Kidney (tissue), 14 donors: ENCODE data around the gene MSLN. TPM values are rescaled to one million over a fixed set of nuclear protein-coding genes. Genes with fewer than 3 reads are reported as not detected.

Source experiments
- DNase-seq, 5 donors: peaks; one replicate each; pipeline ENCODE4 v3.0.0-alpha.2; 2013 to 2020
- FAIRE-seq: peaks from 2 replicates; lab custom pipeline; 2012; peaks lifted over from hg19 to GRCh38; lab: Jason Lieb, UNC
- H3K27ac ChIP-seq, 2 donors: one replicate each; pipeline ENCODE4 v1.7.0; 2013; ENCODE audit warnings: low read depth in 2 of 2, low read length in 2 of 2, inconsistent platforms in 1 of 2
- H3K27me3 ChIP-seq: one replicate; pipeline ENCODE4 v1.7.1; 2013; ENCODE audit warnings: low read length, inconsistent platforms; ENCODE audit not compliant: control insufficient read depth, insufficient read depth
- H3K36me3 ChIP-seq, 3 donors: one replicate each; pipeline versions ENCODE4 v1.7.0 to v1.7.1; 2013; ENCODE audit warnings: low read length in 3 of 3, control low read depth in 1 of 3, inconsistent platforms in 1 of 3; ENCODE audit not compliant: insufficient read depth in 3 of 3, control insufficient read depth in 2 of 3
- H3K4me1 ChIP-seq, 3 donors: one replicate each; pipeline versions ENCODE4 v1.7.0 to v1.7.1; 2013; ENCODE audit warnings: low read length in 3 of 3, inconsistent platforms in 1 of 3, low read depth in 1 of 3; ENCODE audit not compliant: control insufficient read depth in 2 of 3, insufficient read depth in 2 of 3
- H3K4me3 ChIP-seq, 3 donors: one replicate each; pipeline versions ENCODE4 v1.7.0 to v1.8.1; 2013; ENCODE audit warnings: low read length in 3 of 3, control low read depth in 1 of 3, inconsistent platforms in 1 of 3
- H3K9ac ChIP-seq, 3 donors: one replicate each; pipeline versions ENCODE4 v1.7.0 to v1.7.1; 2013; ENCODE audit warnings: low read length in 3 of 3, control low read depth in 1 of 3, inconsistent platforms in 1 of 3
- H3K9me3 ChIP-seq, 3 donors: one replicate each; pipeline versions ENCODE4 v1.7.0 to v1.7.1; 2013; ENCODE audit warnings: low read length in 3 of 3, control low read depth in 1 of 3, inconsistent platforms in 1 of 3; ENCODE audit not compliant: control insufficient read depth in 2 of 3, insufficient read depth in 1 of 3
- CTCF ChIP-seq: IDR thresholded peaks from 3 replicates; pipeline ENCODE4 v1.5.1; 2012; ENCODE audit warnings: mild to moderate bottlenecking, moderate library complexity, borderline replicate concordance; ENCODE audit not compliant: insufficient read depth; ENCODE audit errors: extremely low read depth
- intact Hi-C: fragments of 100-400 bp; cut with DNase I; formaldehyde crosslinking; loops from one replicate; pipeline ENCODE4 v1.11.1; 2022
- microRNA-seq: library from miRNA; unstranded; fragments of <30 nt; microRNA quantifications from one replicate; pipeline ENCODE4 v1.2.0, GENCODE V29; 2020
- polyA plus RNA-seq: library from polyadenylated mRNA; stranded (reverse); fragments of 350-450 nt; fragmentation: Illumina TruSeq; extraction: RNeasy Lipid Tissue Mini Kit (QIAGEN cat#74804); gene quantifications from one replicate; pipeline ENCODE4 v1.2.3, GENCODE V29; 2014; ENCODE audit warnings: low read depth, low replicate concordance; ENCODE audit not compliant: insufficient read depth
- total RNA-seq: library from RNA; stranded (reverse); fragmentation: NEBNext Ultra II Directional; extraction: Animal tissue kit (Norgen Biotek cat#: 25700); gene quantifications from one replicate; pipeline ENCODE4 v1.2.1, GENCODE V29; 2021
- donor health status: control.
- donor health status: control.
- donor health status: control.
- donor health status: control.
- donor health status: control.
- donor health status: DM: yes; HTN: yes; CAD: no.
- donor health status: Normal renal cell carcinoma (clear cell type).

The MSLN gene
- total and polyA plus RNA-seq, 2 donors from 2014 or later, result 3.7 to 19.4 TPM

GRCh38 chr16:817001-817906 is 56.7 kb downstream of the MSLN start:
- H3K4me3 ChIP-seq, result no peak overlapping the region
- no peak for TF ChIP-seq CTCF
- H3K27ac ChIP-seq, result no peak overlapping the region
- FAIRE-seq (no peak), DNase-seq (no peak)
- no peak overlapping the region for H3K9ac ChIP-seq
- H3K4me1 ChIP-seq, result no peaks in the 10 kb centered on the region
- no peaks in the 10 kb centered on the region for H3K36me3 ChIP-seq
- intact Hi-C loops, result no loop called here
- peaks cover 7% of the 10 kb centered on the region for H3K27me3 ChIP-seq
- peaks cover 0 to 2% (median 0%) of the 10 kb centered on the region in 3 donors for H3K9me3 ChIP-seq

- no peak overlapping the region for H3K9ac ChIP-seq
- no peak overlapping the region for H3K27ac ChIP-seq
- peaks cover 7% of the 10 kb centered on the region for H3K27me3 ChIP-seq
- intact Hi-C loops, result no loop called here
- DNase-seq, result no peak
- no peak overlapping the region for H3K4me3 ChIP-seq
- peaks cover 0 to 2% (median 0%) of the 10 kb centered on the region in 3 donors for H3K9me3 ChIP-seq
- FAIRE-seq, result no peak
- H3K4me1 ChIP-seq, result no peaks in the 10 kb centered on the region
- no peaks in the 10 kb centered on the region for H3K36me3 ChIP-seq
- no peak for TF ChIP-seq CTCF
Observed at GRCh38 chr16:818132-818531, 57.6 kb downstream of the MSLN start.

Small RNAs within 50 kb of the gene (microRNA-seq; reads per million reads assigned to microRNA genes)
- not detected for gene MIR662

Other genes starting within 250 kb of the MSLN start
- 52.9 TPM for gene CAPN15, start 233.0 kb upstream of the MSLN start, total RNA-seq
- 17.9 TPM for gene CAPN15, start 233.0 kb upstream of the MSLN start, polyA plus RNA-seq
- gene PRR35, start 200.3 kb upstream of the MSLN start, total RNA-seq, result 1.8 TPM
- 24.4 TPM for gene PRR35, start 200.3 kb upstream of the MSLN start, polyA plus RNA-seq
- 3.3 TPM for gene NHLRC4, start 193.7 kb upstream of the MSLN start, total RNA-seq
- gene NHLRC4, start 193.7 kb upstream of the MSLN start, polyA plus RNA-seq, result 17.4 TPM
- gene PIGQ, start 190.8 kb upstream of the MSLN start, total RNA-seq, result 92.9 TPM
- gene PIGQ, start 190.8 kb upstream of the MSLN start, polyA plus RNA-seq, result 118 TPM
- 24.0 TPM for gene RAB40C, start 170.7 kb upstream of the MSLN start, total RNA-seq
- gene RAB40C, start 170.7 kb upstream of the MSLN start, polyA plus RNA-seq, result 18.1 TPM
- 0.69 TPM for gene WFIKKN1, start 129.7 kb upstream of the MSLN start, total RNA-seq
- gene WFIKKN1, start 129.7 kb upstream of the MSLN start, polyA plus RNA-seq, result 1.8 TPM
- 44.2 TPM for gene METTL26, start 124.4 kb upstream of the MSLN start, total RNA-seq
- gene METTL26, start 124.4 kb upstream of the MSLN start, polyA plus RNA-seq, result 183 TPM
- 36.9 TPM for gene MCRIP2, start 118.9 kb upstream of the MSLN start, total RNA-seq
- gene MCRIP2, start 118.9 kb upstream of the MSLN start, polyA plus RNA-seq, result 265 TPM
- 51.6 TPM for gene WDR90, start 111.4 kb upstream of the MSLN start, total RNA-seq
- gene WDR90, start 111.4 kb upstream of the MSLN start, polyA plus RNA-seq, result 10.6 TPM
- 117 TPM for gene RHOT2, start 92.6 kb upstream of the MSLN start, total RNA-seq
- gene RHOT2, start 92.6 kb upstream of the MSLN start, polyA plus RNA-seq, result 90.5 TPM
- 0.88 TPM for gene RHBDL1, start 85.1 kb upstream of the MSLN start, total RNA-seq
- 9.7 TPM for gene RHBDL1, start 85.1 kb upstream of the MSLN start, polyA plus RNA-seq
- 92.9 TPM for gene STUB1, start 80.3 kb upstream of the MSLN start, total RNA-seq
- gene STUB1, start 80.3 kb upstream of the MSLN start, polyA plus RNA-seq, result 218 TPM
- gene JMJD8, start 76.4 kb upstream of the MSLN start, total RNA-seq, result 75.0 TPM
- 80.4 TPM for gene JMJD8, start 76.4 kb upstream of the MSLN start, polyA plus RNA-seq
- 11.8 TPM for gene WDR24, start 70.3 kb upstream of the MSLN start, total RNA-seq
- gene WDR24, start 70.3 kb upstream of the MSLN start, polyA plus RNA-seq, result 7.2 TPM
- gene FBXL16, start 54.9 kb upstream of the MSLN start, total RNA-seq, result 44.9 TPM
- gene FBXL16, start 54.9 kb upstream of the MSLN start, polyA plus RNA-seq, result 12.0 TPM
- 34.9 TPM for gene METRN, start 45.6 kb upstream of the MSLN start, total RNA-seq
- 114 TPM for gene METRN, start 45.6 kb upstream of the MSLN start, polyA plus RNA-seq
- gene ANTKMT, start 39.6 kb upstream of the MSLN start, total RNA-seq, result 44.1 TPM
- 70.4 TPM for gene ANTKMT, start 39.6 kb upstream of the MSLN start, polyA plus RNA-seq
- gene CCDC78, start 34.3 kb upstream of the MSLN start, total RNA-seq, result 2.6 TPM
- 1.3 TPM for gene CCDC78, start 34.3 kb upstream of the MSLN start, polyA plus RNA-seq
- 7.5 TPM for gene HAGHL, start 33.6 kb upstream of the MSLN start, total RNA-seq
- gene HAGHL, start 33.6 kb upstream of the MSLN start, polyA plus RNA-seq, result 18.0 TPM
- 36.8 TPM for gene CIAO3, start 19.7 kb upstream of the MSLN start, total RNA-seq
- gene CIAO3, start 19.7 kb upstream of the MSLN start, polyA plus RNA-seq, result 37.7 TPM
- gene RPUSD1, start 27.6 kb downstream of the MSLN start, total RNA-seq, result 16.9 TPM
- 15.1 TPM for gene RPUSD1, start 27.6 kb downstream of the MSLN start, polyA plus RNA-seq
- 16.0 TPM for gene CHTF18, start 27.9 kb downstream of the MSLN start, total RNA-seq
- gene CHTF18, start 27.9 kb downstream of the MSLN start, polyA plus RNA-seq, result 4.2 TPM
- not detected for gene GNG13, start 40.0 kb downstream of the MSLN start, total RNA-seq
- gene GNG13, start 40.0 kb downstream of the MSLN start, polyA plus RNA-seq, result not detected
- gene LMF1, start 210.2 kb downstream of the MSLN start, total RNA-seq, result 28.6 TPM
- 15.4 TPM for gene LMF1, start 210.2 kb downstream of the MSLN start, polyA plus RNA-seq
- gene SOX8, start 221.0 kb downstream of the MSLN start, total RNA-seq, result 1.0 TPM
- 0.17 TPM for gene SOX8, start 221.0 kb downstream of the MSLN start, polyA plus RNA-seq